Gastroesophageal sphincter (tissue), 3 donors: ENCODE results near the gene BEGAIN.

ENCODE experiments used
- CTCF ChIP-seq, 4 experiments: fragments of 200-600 bp in 2 of 4; fragments of 450-650 bp in 2 of 4; sonication (generic) in 1 of 4; IDR thresholded peaks; one replicate each; pipeline ENCODE4 v1.5.1; 2017 to 2019; ENCODE audit warnings: antibody characterized with exemption in 4 of 4, mild to moderate bottlenecking in 2 of 4, moderate library complexity in 2 of 4
- POLR2A ChIP-seq, 2 donors: fragments of 450-650 bp; IDR thresholded peaks; one replicate each; pipeline ENCODE4 v1.6.1; 2017; ENCODE audit warnings: antibody characterized with exemption in 2 of 2, mild to moderate bottlenecking in 2 of 2, moderate library complexity in 1 of 2

GRCh38 chr14:100587086-100587762 lies at the start of gene BEGAIN:
- TF ChIP-seq POLR2A (IDR thresholded peaks at IDR 0.05): no peak
- TF ChIP-seq CTCF (IDR thresholded peaks at IDR 0.05): no peak
